Epidermal melanocyte (primary cell): ENCODE measurements around the gene PLEKHM3.

Experiments
- DNase-seq: peaks from one replicate; pipeline ENCODE4 v3.0.0; 2011; ENCODE audit warnings: low spot score; ENCODE audit not compliant: insufficient read length

PLEKHM3 gene

DNA sequence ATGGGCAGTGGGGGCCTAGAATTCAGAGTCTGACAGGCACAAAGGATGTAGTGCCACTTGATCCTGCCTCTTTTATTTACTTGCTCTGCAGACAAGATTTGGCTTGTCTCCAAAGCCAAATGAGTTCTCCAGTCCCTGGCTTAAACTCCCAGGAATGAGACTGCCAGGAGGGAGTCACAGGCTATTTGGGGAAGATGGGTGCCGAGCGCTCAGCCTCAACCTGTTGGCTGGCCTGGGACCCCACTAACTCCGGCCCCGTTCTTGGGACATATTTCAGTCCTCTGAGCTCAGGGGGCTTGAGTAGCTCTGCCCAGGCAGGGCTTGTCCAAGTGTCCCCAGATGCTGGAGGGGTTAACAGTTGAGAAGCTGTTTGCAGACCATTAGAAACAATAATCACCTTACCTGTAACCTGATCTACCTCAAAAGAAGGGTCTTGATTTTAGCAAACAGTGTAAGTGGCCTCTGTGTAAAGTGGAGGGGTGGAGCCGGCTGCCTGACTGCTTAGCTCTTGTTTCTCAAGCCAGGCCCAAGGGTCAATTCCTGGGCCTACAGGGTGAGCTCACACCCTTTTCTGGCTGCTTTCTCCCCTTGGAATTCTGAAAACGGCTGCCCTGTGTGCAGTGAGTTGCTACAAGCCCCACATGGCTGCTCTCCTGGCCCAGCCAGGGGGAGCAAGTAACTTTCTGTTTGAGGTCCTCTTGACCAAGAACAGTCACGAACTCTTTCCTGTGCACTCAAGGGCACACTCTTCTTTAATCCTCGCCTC is 228.6 kb downstream of the PLEKHM3 start:
- no peak for DNase-seq

DNA sequence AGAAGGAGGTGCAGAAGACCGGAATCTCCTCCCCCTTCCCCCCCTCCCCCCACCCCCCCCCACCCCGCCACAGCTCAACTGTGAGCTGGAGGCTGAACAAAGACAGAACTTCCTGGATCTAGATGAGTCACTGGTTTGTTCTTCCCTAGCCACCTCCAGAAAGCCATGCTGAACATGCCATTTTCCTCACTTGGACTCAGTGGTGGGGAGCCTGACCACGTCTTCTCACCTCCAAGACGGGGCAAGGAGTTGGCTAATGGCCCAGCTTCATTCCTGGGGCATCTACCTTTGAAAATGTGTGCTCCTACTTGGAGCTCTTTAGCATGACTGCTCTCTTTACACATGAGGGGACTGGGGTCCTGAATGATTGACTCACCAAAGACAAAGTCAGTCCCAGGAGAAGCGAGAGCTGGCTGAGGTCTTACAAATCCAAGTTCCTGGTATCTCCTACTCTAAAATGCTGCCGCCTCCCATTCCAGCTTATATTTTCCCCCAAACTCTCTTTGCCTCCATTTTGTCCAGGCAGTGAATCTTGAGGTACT is 233.0 kb downstream of the PLEKHM3 start:
- no peak for DNase-seq

DNA sequence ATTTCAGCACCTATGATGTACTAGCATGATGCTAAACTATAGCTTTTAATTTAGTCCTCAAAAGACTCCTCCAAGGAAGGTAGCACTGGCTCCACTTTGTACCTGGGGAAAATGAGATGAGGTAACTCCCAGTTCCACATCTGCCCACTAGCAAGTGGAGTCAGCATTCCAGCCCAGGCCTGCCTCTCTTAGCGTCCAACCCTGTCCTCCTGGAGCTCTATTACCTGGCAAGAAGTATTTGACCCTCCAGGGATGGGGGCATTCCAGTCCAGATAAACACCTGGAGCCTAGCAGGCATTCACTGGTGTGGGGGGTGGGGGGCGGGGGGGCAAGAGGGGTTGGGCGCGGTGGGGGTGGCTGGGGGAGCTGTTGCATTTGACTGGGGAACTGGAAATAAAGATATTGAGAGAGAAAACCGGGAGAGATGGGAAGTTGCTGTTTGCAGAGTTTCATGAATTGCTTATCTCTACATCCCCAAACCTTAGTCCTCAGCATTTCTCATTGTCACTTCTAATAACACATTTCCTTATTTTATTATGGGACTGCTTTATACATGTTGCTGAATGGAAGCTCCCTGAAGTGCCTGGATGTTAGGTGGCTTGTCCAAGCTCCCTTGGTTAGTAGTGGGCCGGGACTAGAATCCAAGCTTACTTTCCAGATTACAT is 233.6 kb downstream of the PLEKHM3 start:
- no peak for DNase-seq

DNA sequence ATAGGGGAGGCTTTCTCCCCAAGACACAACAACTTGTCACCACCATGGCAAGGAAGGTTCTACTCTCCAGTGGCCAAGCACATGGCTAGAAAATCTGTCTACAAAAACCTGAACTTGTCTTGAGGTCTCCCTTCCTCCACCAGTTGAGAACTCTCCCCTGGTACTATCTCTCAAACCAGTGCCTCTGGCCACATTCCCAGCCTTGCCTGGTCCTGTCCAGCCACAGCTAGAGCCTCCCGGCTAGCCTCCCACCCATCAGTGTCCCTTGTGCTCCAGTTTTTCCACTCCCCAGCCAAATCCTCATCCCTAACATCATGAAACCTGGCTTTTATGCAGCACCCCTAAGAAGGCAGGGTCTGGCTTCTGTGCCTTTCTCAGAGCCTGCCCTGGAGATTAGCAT is 234.4 kb downstream of the PLEKHM3 start:
- no peak for DNase-seq

DNA sequence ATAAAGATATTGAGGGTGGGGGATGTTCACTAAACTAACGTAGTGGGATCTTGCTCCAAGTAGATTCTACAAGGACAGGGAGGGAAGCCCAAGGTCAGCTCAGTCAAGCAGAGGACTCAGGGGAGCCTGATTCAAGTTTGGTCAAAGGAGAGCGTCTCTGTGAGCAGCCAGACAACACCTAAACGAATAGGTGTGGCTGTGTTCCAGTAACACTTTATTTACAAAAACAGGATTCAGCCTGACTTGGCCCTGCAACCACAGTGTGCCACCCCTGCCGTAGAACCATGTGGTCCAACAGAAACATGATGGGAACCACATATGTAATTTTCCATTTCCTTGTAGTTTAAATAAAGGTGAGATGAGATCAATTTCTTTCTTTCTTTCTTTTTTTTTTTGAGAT is 237.5 kb downstream of the PLEKHM3 start:
- DNase-seq = no peak

DNA sequence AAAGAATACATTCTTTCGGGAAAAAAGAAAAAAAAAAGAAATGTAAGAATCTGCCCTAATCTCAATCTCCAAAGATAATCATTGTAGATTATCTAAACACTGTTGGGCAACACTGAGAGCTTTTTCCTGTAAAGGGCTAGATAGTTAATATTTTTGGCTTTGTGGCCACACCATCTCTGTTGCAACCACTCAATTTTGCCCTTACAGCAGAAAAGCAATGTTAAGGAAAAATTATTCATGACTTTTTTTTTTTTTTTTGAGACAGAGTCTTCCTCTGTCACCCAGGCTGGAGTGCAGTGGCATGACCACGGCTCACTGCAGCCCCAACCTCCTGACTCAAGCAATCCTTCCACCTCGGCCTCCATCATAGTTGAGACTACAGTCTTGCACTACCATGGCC is 238.3 kb downstream of the PLEKHM3 start:
- DNase-seq = no peak

DNA sequence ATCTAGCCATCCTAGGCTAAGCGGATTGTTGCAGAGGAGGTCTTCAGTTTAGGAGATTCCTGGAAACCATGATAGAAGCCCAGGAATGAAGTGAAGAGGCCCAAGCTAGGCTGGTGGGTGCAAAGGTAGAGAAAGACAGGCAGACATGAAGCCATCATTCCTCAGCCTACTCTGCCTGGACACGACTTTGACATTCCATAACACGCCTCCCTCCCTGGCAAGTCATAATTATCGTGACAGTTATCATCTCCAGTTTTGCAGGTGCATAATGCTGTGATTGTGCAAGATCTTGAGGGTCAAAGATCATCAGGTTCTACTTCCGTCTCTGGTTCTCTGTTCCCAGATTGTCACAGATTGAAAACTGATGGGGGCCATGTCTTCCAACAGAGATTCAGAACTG is 240.4 kb downstream of the PLEKHM3 start:
- DNase-seq = no peak

DNA sequence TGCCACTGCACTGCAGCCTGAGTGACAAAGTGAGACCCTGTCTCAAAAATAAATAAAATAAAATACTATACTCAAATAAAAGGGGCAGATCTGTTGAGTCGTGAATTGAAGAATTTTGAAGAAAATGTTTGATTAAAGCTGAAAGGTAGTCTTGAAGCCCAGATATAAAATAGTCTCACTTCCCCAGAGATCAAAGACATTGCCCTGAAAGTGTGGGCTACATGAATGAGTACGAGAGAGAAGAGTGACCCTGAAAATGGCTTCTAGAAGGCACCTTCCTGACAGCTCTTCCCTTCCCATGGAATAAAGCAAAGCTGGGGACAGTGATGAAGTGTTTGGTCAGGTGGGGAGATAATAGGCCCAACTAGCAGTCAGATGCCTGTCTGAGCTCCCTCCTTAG is 241.8 kb downstream of the PLEKHM3 start:
- no peak for DNase-seq

DNA sequence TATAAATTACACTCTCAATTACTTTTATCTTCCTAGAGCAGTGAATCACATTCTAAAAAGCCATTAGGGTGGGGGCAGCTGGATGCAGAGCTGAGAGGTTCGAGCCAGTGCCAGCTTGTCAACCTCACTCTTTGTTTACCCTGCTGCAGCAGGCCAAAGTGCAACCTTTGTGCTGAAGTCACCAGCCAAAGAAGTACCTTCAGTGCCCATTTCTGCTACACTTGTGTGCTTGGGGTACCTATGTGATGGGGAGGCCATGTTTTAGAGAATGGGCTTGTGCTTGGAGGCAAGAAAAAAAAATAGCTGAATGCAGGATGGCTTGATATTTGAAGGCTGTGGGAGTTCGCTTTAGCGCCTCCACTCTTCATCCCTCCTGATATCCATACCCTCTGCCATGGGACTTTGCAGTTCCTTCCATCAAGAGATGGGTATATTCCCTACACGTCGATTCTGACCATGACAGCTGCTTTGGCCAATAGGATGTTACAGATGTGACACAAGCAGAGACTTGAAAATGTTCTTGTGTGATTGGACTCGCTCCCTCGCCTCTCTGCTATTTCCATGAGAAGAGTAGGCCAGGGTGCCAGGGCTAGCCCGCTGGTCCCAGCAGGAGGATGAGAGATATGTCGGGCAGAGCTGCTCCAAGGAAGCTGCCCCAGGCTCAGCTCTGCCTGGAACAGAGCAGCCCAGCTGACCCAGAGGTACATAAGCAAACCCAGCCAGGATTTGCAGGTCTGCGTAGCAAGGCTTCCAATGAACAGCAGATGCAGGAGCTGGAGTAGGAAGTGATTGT is 242.9 kb downstream of the PLEKHM3 start:
- no peak for DNase-seq

DNA sequence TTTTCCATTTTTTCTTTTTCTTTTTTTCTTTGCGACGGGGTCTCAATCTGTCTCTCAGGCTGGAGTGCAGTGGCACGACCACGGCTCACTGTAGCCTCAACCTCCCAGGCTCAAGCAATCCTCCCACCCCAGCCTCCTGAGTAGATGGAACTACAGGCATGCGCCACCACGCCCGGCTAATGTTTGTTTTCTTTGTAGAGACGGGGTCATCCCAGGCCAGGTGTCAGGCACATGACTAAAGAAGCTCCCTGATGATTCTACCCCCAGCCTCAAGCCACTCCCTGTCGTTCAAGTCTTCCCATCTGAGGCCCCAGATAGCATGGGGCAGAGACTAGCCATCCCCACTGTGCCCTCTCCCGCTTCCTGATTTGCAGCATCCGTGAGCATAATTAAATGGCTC is 245.8 kb downstream of the PLEKHM3 start:
- no peak for DNase-seq

DNA sequence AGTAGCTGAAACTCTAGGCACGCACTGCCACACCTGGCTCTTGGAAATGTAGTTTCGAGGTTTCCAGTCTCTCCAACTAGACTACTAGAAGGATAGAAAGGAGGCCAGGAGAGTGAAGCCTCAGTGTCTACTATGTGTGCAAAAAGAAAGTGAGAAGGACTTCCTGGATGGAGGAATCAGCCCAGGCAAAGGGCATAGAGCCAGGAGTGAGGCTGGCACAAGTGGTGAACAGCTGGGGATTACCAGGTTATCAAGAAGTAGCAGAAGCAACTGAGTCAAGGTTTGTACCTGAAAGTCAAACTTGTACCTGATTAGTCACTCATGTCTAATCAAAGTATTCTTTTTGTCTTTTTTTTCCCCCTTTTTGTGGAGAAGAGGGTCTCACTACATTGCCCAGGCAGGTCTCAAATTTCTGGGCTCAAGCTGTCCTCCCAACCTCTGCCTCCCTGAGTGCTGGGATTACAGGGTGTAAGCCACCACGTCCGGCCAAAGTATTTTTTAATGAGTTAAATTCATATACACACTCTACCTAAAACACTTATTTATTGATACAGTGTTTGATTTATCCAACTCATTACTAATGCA is 246.9 kb downstream of the PLEKHM3 start:
- no peak for DNase-seq

DNA sequence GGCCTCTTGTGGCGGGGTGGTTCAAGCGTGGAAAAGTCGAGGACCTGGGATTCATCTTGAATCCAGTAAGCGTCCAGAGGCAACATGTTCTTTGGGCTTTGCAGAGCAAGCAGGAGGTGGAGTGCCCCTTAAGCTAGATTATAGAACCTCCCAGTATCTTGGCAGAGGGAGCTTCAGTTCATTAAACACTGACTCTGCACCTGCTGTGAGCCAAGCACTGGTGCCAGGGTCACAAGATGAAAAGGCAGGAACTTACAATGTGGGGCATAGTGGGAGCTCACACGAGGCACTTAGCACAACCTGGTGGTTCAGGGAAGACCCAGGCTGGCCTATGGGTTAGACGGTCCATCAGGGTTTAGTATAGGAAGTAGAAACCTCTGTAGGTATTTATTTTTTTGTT is 248.2 kb downstream of the PLEKHM3 start:
- DNase-seq = no peak

DNA sequence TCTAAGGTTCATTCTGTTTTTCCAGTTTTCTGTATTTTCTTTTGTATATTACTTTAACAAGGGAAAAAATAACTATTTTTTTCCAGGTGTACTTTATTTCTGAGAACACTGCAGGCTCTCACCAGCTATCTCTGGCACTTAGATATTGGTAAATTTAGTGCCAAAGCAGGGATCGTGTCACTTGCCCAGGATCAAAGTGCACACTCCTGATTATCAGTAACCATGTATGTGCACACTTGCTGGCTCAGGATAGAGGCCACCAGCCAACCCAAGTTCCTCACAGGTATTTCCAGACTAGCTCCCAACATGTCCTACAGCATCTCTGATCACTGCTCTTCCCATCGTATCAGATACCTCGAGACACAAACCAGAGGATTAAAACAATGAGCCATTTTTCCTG is 249.9 kb downstream of the PLEKHM3 start:
- no peak for DNase-seq

DNA sequence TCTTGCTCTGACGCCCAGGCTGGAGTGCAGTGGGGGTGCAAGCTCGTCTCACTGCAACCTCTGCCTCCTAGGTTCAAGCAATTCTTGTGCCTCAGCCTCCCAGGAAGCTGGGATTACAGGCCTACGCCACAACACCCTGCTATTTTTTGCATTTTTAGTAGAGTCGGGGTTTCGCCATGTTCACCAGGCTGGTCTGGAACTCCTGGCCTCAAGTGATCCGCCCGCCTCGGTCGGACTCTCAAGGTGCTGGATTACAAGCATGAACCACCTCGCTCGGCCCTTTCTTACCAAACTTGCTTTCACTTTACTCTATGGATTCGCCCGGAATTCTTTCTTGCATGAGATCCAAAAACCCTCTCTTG is 252.5 kb downstream of the PLEKHM3 start:
- DNase-seq = no peak

DNA sequence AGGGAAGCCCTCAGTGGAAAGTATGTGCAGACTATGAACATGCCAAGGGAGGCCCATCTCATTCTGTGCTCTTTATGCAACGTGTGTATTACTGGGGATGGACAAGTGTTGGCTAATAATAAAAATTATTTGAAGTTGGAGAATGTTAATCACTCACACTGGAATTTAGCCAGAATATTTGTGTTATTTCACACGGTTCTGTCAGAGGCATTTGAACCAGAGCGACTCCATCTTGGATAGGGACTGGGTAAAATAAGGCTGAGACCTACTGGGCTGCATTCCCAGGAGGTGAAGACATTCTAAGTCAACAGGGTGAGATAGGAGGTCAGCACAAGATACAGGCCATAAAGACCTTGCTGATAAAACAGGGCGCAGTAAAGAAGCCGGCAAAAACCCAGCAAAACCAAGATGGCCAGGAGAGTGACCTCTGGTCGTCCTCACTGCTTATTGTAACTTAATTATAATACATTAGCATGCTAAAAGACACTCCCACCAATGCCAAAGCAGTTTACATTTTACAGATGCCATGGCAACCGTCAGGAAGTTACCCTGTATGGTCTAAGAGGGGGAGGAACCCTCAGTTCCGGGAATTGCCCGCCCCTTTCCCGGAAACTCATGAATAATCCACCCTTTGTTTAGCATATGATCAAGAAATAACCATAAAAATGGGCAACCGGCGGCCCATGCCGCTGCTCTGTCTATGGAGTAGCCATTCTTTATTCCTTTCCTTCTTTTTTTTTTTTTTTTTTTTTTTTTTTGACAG is 253.1 kb downstream of the PLEKHM3 start:
- no peak for DNase-seq

DNA sequence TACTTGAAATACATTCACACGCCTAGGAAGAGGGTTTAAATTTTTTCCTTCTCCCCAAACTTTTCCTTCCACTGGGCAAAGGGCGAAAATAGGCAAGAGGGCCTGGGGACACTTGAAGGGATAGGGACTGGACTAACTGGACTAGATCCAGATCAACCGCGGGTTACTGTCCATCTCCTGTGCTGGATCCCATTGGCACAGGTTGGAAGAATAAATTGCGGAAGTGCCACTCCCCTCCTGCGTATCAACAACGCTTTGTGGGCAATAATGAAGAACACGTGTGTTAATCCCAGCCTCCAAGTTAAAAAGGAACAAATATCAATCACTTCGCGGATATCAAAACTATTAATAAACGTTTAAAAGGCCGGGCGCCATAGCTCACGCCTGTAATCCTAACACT is 253.9 kb downstream of the PLEKHM3 start:
- no peak for DNase-seq
